ENCODE results near the gene CROCC2.

CROCC2 gene

DNA sequence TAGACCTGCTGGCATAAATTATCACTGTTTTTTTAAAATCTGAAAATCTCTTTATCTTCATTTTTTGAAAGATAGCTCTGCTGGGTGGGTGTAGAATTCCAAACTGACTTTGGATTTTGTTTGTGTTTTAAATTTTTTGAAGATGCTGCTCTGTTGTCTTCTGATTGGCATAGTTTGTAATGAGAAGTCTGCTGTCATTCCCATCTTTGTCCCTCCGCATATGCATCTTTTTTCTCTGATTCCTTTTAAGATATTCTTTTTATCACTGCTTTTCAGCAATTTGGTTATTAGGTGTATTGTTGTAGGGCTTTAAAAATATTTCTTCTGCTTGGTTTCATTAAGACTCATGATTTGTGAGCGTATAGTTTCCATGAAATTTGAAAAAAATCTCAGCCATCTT lies 99.4 kb downstream of the CROCC2 start:
- no peak for DNase-seq

DNA sequence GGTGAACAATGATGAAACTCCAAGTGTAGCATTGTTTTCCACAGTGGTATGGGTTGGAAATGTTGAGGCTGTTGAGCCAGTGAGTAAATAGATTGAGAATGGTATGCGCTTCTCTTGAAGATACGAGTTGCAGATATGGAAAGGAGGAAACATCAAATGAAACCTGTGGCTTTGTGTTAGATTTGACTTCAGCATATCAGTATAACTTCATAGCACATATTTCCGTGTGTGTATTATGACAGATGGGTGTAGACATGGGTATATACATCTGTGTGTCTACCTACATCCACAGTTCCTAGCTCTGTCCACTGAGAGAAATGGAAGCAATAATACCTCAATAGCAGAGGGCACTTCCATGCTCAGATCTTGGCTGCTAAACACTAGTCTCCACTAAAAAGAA lies 100.3 kb downstream of the CROCC2 start:
- no peak for DNase-seq

DNA sequence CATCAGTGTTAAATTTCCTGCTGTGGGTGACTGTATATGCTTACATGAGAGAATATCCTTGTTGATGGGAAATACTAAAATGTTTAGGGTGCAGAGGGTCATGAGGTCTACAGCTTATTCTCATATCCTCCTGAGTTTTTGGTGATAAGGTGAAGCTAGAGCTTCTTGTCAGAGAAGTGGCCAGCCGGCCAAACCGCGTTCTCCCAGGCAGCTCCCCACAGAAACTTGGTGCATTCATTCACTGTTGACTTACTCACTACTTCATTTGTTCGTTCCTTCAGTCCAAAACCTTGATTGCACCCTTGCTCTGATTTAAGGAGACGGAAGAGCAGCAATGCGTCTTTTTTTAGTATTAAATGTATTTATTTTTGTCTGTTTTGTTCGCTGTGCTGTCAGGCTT lies 101.0 kb downstream of the CROCC2 start:
- DNase-seq: no peak

DNA sequence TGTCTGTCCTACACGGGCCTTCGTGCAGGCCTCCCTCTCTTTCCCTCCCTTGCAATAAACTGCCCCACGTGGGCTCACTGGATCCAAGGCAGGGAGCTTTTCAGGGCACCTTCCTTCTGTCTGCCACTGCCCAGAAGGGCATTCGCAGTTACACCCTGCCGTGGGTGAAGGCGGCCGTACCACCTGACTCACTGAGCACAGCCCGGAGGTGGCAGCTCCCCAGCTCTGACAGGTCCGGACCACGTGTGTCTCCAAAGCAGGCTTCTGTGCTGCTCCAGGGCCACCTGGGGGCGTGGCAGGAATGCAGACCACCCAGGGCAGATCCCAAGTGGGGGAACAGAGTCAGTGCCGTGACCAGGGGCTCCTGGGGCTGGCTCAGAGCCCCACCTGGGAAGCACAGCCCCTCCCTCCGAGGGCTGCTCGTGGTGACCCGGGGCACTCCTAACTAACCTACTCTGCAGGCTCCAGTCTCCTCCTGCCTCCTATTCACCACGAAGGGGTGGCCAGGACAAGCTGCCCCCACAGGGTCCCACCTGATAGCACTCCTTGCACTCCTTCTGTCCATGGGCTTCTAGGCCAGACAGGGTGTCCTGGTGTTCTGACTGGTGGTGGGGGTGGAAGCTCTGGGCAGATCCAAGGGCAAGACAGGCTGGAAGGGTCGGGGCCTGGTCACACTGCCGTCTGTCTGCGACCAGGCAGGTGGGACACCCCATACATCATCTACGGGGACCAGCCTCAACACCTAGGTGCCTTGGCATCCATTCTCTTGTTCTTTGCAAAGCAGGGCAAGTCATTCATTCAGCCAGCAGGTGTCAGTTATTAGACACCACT lies 102.0 kb downstream of the CROCC2 start:
- DNase-seq: no peak

DNA sequence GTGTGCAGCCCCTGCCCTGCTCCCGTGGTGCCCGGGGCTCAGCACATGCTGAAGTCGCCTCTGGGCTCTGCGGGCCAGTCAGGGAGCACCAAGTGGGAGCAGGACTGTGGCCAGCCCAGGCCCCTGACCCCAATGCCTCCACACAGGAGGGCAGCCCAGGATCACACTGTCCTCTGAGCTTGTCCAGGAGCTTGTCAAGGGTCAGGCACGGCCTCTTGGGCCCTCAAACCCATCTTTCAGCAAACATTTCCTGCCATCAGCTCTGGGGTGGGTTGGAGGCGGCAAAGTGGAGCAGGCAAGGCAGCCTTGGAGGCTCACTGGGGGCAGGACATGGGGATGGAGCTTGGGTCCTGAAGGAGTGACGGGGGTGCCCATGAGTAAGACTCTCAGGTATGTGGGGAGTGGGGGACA lies 102.6 kb downstream of the CROCC2 start:
- DNase-seq: no peak

DNA sequence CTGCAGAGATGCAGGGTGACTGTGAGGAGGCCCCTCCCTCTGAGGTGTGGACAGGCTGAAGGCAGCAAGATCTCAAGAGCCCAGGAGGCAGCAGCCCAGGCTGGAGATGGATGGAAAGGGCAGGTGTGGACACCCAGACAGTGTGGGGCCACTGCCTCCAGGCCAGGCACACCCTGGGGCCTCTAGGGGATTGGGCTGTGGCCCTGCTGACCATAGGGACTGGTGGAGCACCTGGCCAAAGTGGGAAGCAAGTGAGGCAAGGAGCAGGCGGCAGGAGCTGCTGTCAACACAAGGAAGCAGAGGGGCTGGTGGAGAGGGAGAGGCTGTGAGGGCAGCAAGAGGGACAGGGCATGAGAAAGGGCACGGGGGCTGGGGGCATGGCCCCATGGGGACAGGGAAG lies 103.1 kb downstream of the CROCC2 start:
- DNase-seq: no peak

DNA sequence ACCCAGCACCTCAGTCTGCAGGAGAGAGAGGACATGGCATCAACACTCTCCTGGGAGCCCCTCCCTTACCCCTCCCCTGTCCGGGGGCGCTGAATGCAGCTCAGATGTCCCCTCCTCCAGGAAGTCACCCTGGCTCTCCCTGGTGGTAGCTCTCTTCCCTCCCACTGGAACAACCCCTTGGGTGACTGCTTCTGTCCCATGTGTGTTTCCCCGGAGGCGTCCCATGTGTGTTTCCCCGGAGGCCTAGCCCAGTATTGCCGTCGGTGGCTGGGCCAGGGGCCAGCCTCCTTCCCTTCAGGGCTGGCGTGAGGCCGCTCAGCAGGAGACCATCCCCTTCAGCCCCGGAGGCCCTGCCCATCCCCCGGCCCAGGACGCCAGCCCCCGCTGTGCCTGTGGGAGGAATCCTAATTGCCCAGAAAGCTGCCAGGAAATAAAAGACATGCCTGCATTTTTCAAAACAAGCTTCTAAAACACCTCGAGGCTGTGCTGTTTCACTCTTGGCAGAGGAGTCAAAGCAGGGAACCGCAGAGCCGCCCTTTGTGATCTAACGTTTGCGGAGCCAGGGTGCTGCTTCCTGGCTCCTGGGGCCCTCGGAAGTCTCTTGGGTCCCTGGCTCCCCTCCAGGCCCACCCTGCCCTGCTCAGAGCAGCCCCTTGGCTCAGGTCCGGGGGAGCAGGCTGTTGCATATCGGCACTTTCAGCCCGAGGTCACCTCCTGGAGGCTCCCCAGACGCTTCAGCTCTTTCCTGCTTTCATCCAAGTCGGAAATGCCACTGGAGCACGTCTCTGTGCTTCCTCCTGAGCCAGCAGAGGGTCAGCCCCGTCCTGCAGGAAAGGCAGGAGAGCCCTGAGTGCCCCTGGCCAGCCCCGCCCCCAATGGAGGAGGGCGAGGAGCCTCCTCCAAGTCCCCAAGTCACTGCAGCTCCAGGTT lies 103.7 kb downstream of the CROCC2 start:
- DNase-seq: peak; percentile 15

DNA sequence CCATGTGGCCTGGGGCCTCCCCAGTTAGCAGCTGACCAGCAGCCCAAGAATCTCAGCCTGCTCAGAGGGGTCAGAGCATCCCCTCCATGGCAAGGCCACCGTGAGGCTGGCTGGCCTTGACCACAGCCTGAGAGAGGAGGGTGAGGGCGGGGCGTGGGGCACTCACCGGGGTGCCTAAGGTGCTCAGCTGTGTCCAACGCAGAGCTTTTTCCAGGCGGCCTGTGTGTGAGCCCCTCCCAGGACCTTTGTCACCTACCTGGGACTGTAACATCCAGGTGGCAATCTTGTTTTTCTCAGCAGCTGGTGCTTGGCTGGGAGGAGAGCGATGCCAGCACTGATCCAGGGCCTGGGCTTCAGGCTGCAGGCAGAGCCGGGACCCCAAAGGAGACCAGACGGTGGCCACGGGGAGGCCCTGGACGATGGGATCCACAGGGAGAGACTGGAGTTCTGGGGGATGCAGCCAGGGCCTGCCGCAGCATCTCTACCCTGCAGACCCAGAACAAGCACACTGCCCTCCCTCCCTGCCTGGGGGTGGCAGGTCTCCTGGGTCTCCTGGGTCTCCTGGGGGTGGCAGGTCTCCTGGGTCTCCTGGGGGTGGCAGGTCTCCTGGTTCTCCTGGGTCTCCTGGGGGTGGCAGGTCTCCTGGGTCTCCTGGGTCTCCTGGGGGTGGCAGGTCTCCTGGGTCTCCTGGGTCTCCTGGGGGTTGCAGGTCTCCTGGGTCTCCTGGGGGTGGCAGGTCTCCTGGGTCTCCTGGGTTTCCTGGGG lies 104.6 kb downstream of the CROCC2 start:
- no peak for DNase-seq

DNA sequence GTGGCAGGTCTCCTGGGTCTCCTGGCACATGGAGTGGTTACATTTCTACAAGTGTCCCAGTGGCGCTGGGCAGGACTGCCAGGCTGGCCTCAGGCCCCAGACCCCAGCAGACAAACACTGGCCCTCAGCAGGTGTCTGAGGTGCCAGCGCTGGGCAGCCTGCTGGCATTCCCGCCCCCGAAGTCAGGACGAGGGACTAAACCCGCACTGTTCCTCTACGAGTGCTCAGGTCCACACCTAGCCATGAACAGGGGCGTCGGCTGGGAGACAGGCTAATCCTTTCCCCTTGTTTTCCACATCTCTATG lies 105.1 kb downstream of the CROCC2 start:
- DNase-seq: no peak

DNA sequence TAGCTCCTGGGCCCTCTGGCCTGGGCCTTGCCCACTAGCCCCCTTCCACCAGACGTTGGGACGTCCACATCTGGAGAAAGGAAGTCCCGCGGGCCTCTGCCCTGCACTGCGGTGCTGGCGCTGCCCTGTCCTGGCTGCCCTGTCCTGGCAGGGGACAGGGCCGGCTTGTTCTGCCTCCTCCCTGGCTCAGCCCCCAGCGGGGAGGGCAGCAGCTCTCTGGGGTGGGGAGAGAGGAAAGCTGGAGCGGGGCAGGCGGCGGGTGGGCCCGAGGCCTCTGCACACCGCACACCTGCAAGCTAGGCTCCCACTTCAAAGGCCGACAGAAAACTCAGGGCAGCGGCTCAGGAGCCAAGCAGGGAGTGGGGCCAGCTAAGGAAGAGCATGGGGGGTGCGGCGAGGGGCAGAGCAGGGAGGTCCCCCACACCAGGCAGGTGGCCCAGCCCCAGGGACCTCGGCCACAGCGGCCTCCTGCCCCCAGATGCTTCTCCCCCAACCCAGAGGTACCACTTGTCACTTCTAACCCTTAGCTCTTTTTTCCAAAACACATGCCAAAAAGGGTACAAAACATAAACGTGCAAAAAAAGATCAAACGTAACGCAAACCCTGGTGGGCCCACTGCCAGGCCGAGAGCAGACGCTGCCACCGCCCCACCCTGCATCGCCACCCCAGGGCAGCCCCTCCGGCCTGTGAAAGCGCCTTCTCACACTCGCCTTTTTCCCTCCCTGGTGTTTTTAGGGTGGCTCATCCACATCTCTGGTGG lies 105.8 kb downstream of the CROCC2 start:
- no peak for DNase-seq

DNA sequence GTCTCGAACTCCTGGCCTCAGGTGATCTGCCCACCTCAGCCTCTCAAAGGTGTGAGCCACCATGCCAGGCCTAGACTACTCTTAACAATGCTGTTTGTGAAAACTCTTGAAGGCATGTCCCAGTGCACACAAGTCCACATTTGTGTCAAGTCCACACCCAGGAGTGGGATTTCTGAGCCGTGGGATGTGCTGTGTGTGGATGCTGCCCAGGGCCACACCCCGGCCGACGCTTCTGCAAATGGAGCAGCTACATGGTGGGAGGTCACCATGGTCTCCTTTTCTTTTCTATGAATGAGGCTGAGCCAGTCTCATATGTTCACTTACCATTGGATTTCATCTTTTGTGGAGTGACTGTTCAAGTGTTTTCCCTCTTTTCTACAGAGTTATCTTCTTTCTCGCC lies 108.1 kb downstream of the CROCC2 start:
- no peak for DNase-seq

DNA sequence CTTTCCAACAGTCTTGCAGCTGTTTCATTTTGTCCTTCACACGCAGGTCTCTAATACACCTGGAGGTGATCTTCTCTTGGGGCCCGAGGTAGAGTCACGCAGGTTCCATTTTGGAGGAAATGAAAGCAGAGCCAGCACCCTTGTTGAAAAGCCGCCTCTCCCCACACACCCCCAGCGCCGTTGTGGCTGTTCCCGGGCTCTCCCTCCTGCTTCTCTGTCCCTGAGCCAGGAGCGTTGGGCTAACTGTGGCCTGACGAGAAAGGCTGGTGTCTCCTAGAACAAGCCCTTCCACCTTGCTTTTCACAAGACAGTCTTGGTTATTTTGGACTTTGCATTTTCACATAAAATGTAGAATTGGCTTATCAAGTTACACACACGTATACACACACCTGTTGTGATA lies 108.6 kb downstream of the CROCC2 start:
- DNase-seq: no peak

DNA sequence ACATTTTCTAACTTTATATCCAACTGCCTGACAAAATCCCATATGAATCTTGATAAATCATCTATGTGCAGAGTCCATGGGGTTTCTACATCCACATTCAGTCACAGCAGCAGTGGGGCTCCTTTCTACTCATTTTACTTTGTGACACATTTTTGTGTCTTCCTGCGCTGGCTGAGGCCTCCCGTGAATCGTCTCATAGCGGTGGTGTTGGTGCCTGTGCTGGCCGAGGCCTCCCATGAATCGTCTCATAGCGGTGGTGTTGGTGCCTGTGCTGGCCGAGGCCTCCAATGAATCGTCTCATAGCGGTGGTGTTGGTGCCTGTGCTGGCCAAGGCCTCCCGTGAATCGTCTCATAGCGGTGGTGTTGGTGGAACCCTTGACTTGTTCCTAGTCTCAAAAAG lies 109.3 kb downstream of the CROCC2 start:
- no peak for DNase-seq

DNA sequence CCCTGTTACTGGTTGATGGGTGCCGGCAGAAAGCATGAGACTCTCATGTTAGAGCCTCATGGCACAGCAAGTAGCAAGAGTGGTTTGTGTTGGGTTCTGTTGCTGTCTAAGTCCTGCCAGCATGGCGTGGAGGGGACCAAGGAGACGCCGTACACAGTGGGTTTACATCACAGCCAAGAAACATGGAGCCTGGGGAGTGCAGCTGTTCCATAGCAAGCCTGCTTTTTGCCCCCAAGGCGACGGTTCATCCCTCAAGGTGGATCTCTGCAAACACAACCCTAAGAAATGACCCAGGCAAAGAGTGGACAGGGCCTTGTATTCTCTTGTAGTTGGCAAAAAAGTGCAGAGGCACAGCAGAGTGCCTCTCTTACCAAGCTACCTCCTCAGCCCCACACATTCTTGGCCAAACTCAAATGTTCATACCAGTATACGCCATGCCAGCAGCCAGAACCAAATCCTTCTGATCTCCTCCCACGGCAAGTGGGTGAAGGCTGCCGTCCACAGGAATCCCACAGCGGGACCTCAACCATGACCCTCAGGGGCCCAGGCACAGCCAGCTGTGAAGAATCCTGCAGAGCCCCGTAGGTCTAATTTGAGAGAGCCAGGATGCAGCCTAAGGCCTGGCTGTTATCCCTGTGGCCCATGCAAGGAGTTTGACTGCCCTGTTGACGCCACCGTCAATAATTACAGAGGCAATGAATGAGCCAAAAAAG lies 111.2 kb downstream of the CROCC2 start:
- DNase-seq: no peak

DNA sequence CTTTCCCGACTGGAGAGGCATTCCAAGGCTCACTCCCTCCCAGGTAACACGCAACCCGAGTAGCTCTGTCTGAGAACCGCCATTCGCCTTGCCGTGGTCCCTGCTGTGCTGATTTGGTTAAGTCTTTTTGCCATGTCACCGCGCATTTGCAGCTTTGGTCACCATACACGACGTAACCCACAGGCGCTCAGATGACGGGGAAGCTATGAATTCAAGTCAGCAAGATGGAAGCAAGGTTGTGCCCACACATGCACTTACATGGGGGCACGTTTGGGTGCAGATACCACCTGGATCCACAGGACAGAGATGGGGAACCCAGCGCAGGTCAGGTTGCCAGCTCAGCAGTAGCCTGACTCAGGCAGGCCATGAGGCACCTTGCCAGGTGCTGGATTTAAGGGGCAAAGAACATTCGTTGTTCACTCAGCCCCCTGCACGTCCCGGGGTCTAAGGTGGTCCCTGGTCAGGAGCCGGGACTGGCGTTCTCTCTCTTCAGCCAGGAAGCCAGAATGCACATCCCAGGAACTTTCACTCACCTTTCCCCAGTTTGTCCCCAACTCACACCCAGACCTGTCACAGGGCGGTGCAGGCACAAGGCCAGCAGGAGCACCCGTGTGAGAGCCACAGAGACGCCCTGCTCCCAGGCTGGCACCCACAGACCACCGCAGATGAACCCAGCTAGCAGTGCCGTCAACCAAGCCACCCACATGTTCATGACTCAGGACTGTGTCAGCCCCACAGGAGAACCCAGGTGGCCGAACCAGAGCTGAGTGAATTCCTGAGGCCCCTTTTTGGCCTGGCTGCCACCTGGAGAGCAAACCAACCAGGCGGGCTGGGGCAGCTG lies 112.1 kb downstream of the CROCC2 start:
- no peak for DNase-seq

DNA sequence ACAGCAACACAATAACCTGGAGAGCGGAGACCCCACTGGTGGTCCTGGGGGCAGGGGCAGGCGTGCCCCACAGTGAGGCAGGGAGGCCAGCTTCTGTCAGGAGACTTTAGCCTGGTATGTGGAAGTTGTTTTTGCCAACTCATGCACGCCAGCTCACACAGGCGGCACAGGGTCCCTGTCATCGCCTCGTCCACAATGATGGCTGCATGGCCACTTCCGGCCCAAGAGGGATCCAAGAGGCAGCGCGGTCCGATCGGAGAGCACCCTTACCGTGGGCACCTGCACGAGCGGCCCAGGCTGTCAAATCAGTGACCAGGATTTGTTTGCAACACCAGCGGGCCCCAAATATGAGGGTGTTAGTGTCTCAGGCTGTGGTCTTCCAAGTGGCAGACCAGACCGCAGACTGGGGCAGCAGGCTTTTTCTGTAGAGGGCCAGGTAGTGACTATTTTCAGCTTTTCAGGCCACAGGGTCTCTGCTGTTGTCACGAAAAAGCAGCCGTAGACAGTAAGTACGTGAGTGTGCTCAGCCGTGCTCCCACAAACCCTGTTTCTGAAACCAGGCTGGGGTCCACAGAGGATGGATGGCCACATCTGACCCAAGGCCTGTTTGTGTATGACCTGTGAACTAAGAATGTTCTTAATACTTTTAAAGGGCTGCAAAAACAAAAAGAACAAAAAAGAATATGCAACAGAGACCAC lies 113.5 kb downstream of the CROCC2 start:
- DNase-seq: no peak

DNA sequence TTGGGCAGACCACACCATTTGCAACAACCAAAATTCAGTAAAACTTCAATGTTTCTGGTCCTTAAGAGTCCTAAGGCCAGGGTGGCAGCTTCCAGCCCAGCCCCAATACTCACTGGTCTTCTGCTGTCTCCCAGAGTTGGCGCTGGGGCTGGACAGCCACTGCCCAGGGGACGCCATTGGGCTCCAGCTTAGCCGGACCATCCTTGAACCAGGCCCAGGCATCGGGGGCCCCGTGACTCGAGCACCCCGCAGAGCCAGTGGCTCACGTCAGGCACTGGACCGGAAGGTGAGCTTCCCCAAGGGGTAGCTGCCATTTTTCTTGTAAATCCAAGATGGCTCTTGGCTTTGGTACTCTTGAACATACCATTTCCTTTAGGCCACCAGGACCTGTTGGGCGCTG lies 114.1 kb downstream of the CROCC2 start:
- DNase-seq: no peak

DNA sequence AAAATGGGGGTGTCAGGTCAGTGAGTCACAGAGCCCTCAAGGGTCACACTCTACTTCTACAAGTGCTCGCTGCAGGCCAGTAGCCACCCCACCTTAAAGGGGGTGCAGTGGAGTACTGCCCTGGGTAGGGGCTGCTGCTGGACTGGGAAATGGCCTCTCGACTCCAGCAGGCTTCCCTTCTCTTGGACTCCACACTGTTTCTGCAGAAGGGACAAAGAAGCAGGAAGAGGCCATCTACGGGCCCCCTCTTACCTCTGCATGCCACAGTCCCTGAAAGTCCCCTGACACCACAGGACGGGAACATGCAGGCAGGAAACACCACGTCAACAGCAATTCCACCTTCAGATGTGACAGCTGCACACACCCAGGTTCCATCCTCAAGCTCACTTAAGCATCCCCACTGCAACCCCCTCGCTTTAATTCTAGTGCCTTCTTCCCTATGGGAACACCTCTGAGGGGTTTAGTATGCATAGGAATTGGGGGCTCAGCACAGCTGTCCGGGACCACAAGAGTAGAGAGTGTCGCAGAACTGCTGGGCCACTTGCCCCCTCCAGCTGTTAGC lies 114.6 kb downstream of the CROCC2 start:
- no peak for DNase-seq

DNA sequence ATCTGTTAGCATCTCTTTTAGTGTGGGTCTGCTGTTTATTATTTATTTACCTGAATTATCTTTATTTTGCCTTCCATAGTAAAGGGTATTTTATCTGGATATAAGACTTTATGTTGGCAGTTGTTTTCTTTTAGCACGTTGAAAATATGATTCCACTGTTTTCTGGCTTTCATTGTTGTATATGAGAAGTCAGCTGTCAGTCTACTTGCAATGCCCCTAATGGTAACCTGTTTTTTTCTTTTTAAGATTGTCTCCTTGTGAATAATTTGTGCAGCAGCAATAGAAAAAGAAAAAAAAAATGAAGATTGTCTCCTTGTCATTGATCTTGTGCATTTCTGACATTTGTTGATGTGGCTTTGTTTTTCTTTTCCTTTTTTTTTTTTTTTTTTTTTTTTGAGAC lies 119.5 kb downstream of the CROCC2 start:
- no peak for DNase-seq

Data from NCI-H345 (cell line).